Measurements from ENCODE around the gene SEMG2. TPM values are rescaled to one million over a fixed set of nuclear protein-coding genes. Genes with fewer than 3 reads are reported as not detected.

SEMG2 gene
- total RNA-seq, 4 donors from 2014 or later, result not detected

DNA sequence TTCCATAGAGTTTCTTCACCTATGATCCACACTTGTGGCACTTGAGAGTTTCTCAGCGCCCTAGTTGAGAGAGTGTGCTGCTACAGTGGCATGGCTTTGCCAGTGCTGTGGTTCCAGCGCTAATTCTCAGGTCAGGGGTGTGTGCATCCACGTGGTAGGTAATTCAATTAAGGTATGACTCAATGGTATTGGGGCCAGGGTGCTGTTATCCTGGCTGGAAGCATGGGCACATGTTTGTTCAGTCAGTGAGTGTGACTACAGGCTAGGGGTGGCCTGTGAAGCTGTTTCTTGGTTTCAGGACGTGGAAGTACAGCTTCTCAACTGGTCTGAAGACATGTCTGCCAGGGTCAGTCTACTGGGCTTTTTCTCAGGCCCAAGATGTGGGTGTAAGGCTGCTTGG, 3.0 kb upstream of the SEMG2 start:
- DNase-seq (ENCODE audit: low spot score in 2 of 2), result no peak
- no peak for TF ChIP-seq POLR2A (IDR thresholded peaks at IDR 0.05)
- TF ChIP-seq, protein P1, sequence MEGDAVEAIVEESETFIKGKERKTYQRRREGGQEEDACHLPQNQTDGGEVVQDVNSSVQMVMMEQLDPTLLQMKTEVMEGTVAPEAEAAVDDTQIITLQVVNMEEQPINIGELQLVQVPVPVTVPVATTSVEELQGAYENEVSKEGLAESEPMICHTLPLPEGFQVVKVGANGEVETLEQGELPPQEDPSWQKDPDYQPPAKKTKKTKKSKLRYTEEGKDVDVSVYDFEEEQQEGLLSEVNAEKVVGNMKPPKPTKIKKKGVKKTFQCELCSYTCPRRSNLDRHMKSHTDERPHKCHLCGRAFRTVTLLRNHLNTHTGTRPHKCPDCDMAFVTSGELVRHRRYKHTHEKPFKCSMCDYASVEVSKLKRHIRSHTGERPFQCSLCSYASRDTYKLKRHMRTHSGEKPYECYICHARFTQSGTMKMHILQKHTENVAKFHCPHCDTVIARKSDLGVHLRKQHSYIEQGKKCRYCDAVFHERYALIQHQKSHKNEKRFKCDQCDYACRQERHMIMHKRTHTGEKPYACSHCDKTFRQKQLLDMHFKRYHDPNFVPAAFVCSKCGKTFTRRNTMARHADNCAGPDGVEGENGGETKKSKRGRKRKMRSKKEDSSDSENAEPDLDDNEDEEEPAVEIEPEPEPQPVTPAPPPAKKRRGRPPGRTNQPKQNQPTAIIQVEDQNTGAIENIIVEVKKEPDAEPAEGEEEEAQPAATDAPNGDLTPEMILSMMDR (IDR thresholded peaks at IDR 0.05), result no peak
- intact Hi-C loops (cut with DNase I; ENCODE audit: low total_unique reads), result no loop called here
- WGBS, 2 donors, result 49 to 54% methylated on average over 4 of the region's 4 CpGs
- no peak overlapping the region for H3K4me3 ChIP-seq (ENCODE audit: low read depth, poor library complexity, severe bottlenecking)

DNA sequence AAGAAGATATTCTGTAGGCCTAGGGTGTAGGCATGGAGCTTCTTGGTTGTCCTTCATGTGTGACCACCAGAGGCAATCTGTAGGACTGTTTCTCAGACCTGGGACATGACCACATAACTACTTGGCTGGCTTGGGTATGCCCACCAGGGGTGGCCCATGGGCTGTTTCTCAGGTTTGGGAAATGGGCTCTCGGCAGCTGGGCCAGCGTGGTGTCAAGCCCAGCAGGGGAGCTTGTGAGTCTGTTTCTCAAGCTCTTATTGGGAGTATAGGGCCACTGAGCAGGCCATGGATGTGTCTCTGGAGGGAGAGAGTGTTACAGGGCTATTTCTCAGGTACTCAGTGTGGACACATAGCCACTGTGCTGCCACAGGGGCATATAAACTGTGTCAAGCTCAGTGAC, 2.5 kb upstream of the SEMG2 start:
- 81 to 100% methylated on average over 2 of the region's 2 CpGs for WGBS, 2 donors
- TF ChIP-seq POLR2A (IDR thresholded peaks at IDR 0.05), result no peak
- TF ChIP-seq, protein P1 (IDR thresholded peaks at IDR 0.05), result no peak
- H3K4me3 ChIP-seq (ENCODE audit: low read depth, poor library complexity, severe bottlenecking), result no peak overlapping the region
- intact Hi-C loops (cut with DNase I; ENCODE audit: low total_unique reads), result no loop called here
- DNase-seq (ENCODE audit: low spot score in 2 of 2), result no peak

DNA sequence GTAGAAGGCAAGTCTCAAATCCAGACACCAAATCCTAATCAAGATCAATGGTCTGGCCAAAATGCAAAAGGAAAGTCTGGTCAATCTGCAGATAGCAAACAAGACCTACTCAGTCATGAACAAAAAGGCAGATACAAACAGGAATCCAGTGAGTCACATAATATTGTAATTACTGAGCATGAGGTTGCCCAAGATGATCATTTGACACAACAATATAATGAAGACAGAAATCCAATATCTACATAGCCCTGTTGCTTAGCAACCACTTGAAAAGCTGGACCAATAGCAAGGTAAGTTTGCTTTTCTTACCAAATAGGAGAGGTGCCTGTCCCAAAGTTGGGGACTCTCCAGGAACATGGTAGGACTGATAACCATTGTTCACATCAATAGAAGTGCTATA, 2.0 kb downstream of the SEMG2 start:
- no peak for DNase-seq (ENCODE audit: low spot score in 2 of 2)
- H3K4me3 ChIP-seq (ENCODE audit: low read depth, poor library complexity, severe bottlenecking), result no peak overlapping the region
- intact Hi-C loops (cut with DNase I; ENCODE audit: low total_unique reads), result no loop called here
- no peak for TF ChIP-seq POLR2A (IDR thresholded peaks at IDR 0.05)
- TF ChIP-seq, protein P1 (IDR thresholded peaks at IDR 0.05), result no peak

DNA sequence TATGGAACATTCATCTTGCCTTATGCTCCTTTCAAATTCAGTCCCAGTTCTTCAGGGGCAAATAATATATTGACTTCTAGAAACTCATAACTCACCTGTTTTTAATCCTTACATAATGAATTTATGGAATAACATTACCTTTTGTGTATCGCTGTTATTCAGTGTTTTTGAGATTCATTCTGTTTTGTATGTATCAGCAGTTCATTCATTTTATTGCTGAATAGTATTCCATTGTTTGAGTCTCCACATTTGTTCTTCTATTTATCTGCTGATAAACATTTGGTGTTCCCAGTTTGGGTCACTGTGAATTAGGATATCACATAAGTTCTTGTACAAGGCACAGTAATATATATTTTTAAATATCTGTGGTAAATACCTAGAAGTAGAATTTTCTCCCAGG, 5.1 kb downstream of the SEMG2 start:
- intact Hi-C loops (cut with DNase I; ENCODE audit: low total_unique reads), result no loop called here
- H3K4me3 ChIP-seq (ENCODE audit: low read depth, poor library complexity, severe bottlenecking), result no peak overlapping the region
- WGBS, 2 donors, result 89% methylated on average over 1 of the region's 1 CpG

DNA sequence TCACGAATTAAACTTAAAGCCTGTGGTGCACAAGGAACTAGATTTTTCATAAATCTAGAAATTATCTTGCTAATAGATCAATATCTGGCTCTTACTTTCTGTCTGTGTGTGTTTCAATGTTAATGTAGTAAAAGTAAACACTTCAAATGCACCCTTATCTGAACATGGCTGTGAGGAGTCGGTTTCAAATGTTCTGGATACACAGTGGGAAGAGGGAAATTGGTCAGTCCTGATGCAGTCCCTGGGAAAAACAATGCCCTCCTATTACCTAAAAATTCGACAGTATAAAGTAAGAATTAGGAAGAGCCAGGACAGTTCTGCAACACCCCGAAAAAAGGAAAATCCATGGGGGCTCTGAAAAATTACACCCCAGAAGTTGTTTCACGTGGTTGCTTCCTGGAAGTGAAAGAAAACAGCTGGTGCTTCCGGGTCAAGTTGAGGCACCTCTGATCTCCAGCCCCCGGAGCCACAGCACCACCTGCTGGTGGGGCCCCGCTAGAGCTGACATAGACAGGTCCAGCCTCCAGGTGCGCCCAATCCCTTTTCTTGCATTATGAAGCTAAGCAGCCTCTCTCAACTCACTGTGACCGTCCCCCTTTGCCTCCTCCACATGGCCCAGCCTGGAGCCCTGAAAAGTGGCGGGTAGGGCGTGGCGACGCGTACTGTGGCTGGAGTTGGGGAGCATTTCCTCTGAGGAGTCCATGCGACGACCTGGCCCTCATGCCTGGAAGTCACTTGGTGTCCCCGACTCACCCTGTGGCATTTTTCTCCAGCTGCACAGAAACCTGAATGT, 8.3 kb downstream of the SEMG2 start:
- intact Hi-C loops (cut with DNase I; ENCODE audit: low total_unique reads), result no loop called here
- no peak for TF ChIP-seq POLR2A (IDR thresholded peaks at IDR 0.05)
- TF ChIP-seq, protein P1 (IDR thresholded peaks at IDR 0.05), result no peak
- H3K4me3 ChIP-seq (ENCODE audit: low read depth, poor library complexity, severe bottlenecking), result no peak overlapping the region
- no peak for DNase-seq (ENCODE audit: low spot score in 2 of 2)
- 70 to 71% methylated on average over 18 of the region's 18 CpGs for WGBS, 2 donors

More for the DNA sequence above, 5.1 kb downstream of the SEMG2 start:
- DNase-seq (ENCODE audit: low spot score in 2 of 2), result no peak
- TF ChIP-seq, protein P1 (IDR thresholded peaks at IDR 0.05), result no peak
- no peak for TF ChIP-seq POLR2A (IDR thresholded peaks at IDR 0.05)

DNA sequence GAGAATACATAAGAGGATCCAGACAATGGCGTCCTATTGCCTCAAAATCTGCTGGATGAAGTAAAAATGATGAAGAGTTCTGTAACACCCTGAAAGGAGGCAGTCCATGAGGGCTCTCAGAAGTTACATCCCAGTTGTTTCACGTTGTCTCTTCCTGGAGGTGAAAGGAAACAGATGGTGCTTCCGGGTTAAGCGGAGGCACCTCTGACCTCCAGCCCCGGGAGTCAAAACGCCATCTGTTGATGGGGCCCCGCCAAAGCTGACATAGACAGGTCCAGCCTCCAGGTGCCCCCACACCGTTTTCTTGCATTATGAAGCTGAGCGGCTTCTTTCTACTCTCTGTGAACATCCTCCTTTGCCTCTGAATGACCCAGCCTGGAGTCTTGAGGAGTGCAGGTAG, 9.5 kb downstream of the SEMG2 start:
- H3K4me3 ChIP-seq (ENCODE audit: low read depth, poor library complexity, severe bottlenecking), result no peak overlapping the region
- 65 to 69% methylated on average over 9 of the region's 9 CpGs for WGBS, 2 donors
- no peak for DNase-seq (ENCODE audit: low spot score in 2 of 2)
- intact Hi-C loops (cut with DNase I; ENCODE audit: low total_unique reads), result no loop called here
- TF ChIP-seq POLR2A (IDR thresholded peaks at IDR 0.05), result no peak
- TF ChIP-seq, protein P1 (IDR thresholded peaks at IDR 0.05), result no peak

Measured in lower leg skin (tissue), 4 donors.